Embryonic facial prominence (tissue), 1 donor: ENCODE results near the gene RHOC.

Experiments
- DNase-seq: peaks from one replicate; pipeline ENCODE4 v3.0.0-alpha.2; 2016; ENCODE audit errors: extremely low spot score

The RHOC gene

DNA sequence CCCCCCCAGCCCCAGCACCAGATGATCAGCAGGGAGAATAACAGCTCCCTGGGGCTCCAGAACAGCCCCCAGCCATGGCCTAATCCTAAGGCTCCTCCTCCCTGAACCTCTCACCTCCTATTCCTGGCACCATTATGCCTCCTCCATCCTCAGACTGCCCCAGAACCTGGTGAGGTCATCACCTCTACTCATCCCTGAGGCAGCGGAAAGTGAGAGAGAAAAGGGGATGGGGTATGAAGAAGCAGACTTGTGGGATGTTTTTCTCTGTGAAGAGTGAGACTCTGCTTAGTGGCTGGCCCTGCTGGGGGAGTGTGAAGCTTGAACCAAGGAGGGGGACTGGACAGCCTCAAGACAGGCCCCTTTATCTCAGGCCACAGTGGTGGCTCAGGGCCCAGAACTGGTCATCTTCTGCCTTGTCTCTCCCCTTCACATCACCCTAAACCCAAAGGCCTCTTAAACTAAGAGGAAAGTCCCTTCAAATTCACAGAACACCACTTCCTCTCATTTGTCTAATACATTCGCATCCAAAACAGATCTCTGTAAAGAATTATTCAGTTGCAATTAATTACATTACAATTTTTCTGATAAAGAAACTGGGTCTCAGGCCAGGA, 10.4 kb upstream of the RHOC start:
- no peak for DNase-seq

DNA sequence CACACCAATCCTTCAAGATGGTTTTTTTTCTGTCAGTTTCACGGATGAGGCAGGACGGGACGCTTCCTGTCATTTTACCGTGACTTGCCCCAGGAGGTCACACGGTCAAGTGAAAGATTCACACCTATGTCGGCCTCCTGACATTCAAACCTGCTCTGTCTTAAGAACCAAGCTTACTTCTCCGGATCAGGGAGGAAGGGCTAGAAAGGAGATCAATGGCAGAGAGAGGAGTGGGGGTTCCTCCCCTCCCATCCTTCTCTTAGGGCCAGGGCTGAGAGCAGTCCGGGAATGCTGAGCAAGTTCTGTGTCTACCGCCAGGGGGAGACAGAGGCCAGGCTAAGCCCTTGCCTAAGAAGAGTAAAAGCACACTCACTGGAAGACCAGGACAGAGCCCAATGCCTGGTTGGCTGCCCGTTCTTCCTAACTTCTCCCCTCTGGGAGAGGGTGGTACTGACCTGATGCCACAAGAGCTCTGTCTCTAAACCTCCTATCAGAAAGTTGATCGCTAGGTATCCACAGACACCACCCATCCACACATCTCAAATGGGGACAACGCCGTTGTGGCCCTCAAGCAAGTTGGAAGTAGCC, 9.3 kb upstream of the RHOC start:
- peak; percentile 84 for DNase-seq

DNA sequence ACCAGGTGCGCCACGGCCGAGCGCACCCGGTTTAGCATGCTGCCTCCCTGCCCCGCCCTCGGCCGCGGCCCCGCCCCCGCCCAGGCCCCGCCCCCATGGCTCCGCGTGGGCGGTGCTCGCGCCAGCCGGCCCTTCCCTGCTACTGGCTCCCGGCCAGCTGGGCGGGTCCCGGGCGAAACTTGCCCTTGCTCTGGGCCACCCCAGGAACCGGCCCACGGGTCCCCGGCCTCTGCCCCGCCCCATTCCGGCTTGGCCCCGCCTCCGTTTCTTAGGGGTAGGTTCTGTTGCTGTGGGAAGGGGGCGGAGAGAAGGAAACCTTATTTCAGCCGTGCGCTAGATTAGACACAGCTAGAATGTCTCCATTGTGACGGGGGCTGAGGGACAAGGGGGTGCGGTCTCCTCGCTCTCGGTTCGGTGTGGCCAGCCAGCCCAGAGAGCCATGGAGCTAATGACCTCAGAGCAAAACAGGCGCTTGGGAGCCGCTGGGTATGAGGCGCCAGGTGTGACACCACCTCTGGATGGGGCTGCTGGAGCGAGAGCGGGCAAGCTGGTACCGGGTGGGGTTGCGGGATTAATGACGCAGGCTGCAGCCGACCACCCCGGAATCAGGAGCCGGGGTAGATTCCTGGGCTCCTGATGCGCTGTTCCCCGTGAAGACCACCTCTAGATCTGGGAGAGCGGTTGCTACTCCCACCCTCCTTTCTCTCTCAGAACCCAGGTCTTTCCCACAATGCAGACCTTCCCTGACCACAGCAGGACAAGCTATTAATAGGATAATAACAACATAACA, 8.5 kb upstream of the RHOC start, which contains the start of gene PPM1J:
PPM1J (minus strand) TSS at position 69 of the 790 bp plus-strand sequence; CDS start at position 38, 31 bp downstream.
- DNase-seq, result no peak

DNA sequence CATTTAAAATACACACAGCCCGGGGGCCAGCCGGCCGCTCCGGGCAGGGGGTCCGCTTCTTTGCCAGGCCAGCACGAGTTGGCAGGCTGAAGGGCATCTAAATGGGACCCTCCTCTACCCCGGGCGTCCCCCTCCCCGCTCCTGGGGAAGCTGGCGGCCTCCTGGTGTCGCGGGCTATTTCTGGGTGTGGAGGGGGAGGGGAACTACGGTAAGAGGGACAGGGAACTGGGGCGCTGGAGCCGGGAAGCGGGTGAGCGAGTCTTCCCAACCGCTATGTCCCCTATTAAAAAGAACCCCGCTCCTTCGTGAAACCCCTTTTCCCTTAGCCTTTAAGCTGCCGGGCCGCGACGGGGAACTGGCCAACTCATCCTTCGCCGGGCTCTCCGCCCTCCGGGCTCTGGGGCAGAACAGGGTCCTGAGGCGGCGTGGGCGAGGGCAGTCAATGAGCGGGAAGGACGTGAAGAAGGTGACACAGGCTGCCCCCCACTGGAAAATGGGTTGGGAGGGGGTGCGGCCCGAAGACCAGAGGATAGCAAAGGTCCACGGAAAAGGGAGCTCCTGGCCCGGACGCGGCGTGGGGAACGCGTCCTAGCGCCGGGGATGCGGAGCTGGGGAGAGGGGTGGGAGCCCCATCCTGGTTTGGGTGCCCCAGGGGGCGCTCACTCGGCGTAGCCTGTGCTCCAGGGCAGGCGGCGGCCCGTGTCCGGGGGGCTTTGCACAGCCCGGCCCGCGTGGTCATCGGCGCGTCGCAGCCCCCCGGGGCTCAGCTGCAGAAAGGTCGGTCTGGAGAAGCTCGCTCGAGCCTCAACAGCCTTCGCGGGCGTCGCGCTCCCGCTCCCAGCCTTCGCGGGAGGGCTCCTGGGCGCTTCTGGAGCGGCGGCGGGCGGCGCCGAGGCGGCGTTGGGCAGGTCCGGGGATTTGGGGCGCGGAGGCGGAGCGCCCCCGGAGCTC, 7.7 kb upstream of the RHOC start:
- no peak for DNase-seq

DNA sequence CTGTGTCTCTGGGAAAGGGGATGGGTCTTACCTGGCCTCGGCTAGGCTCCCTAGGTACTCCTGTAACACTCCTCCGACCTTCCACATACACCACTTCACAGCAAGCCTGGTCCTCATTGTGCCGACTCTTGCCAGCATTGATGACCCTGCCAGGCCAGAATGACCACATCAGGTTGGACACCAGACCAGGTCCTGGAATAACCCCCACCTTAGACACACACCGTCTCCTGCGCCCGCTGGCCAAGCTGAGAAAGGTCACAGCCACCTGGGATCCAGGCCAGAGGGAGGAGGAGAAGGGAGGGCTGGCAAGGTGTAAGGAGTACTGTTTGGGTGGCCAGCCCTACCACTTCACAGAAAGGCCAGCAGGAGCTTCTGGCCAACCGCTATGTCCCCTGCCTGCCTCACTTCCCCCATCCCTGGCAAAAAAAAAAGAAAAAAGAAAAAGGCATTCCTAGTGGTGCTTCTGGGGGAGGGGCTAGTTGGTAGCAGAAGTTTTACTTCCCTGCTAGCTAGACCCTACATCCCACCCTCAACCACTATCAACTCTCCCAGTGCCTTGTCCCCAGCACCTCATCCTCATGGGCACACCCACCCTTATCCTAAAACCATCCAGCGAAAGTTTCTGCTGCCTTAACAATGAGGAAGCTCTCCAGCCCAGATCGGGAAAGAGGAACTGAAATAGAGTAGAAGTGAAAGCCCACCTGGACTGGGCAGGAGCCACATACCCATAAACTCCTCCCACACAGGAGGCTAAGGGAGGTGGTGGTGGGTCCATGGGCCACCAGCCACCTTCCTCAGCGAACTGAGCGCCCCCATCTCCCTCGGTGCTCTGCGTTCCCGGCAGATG, 6.8 kb upstream of the RHOC start:
- DNase-seq, result no peak

- no peak for DNase-seq
Observed at GRCh38 chr1:112712701-112713128, 5.8 kb upstream of the RHOC start.

DNA sequence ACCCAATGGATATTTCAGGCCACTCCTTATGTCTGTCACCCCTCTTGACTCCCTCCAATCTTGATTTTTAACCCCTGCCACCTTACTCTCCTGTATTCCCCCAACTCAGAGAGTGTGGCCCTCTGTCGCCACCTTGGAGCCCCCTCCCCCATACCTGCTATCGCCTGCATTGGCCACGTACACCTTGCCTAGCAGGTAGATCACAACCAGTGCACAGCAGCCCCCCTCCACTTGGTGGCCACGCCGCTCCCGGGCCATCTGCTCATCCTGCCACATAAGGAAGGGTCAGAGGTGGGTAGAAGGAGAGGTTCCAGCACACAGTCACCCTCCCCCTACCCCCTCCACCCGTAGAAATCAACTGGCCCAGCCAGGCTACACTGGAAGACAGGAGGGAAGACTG, 5.3 kb upstream of the RHOC start:
- DNase-seq, result no peak

DNA sequence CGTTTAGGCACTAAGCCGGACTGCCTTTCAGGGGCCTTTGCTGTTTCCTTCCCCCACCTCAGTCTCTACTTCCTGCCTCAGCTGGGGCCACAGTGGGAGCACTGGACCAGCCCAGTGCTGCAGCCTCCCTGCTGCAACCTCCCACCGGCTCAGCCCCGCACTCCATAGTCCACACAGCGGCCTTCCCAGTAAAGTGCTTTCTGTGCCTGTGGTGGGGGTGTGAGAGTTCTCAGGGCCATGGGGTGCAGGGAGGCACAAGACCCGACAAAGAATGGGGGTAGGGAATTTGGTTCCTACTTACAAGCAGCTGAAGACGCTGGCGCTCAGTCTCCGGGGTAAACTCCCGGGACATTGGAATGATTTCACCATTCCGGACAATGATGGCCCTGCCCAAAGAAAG, 4.7 kb upstream of the RHOC start:
- DNase-seq, result no peak

- DNase-seq, result no peak
Observed at GRCh38 chr1:112711041-112711440, 4.1 kb upstream of the RHOC start.

DNA sequence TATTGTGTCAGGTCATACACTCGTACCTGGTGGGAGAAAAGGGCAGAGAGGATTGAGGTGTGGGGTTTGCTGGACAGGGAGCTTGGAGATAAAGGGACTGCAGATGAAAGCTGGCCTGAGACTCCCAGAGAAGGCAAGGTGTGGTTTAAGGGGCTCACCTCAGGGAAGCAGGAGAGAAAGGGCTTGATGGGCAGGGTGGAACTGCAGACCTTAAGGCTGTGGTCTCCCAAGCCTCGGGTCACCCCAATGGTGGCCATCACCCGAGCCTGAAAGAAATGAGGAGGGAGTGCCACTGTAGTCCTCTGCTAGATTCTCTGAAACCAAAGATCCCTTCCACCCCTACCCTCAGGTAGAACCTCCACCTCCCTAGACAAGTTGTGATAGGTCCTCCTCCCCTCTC, 3.7 kb upstream of the RHOC start:
- no peak for DNase-seq

DNA sequence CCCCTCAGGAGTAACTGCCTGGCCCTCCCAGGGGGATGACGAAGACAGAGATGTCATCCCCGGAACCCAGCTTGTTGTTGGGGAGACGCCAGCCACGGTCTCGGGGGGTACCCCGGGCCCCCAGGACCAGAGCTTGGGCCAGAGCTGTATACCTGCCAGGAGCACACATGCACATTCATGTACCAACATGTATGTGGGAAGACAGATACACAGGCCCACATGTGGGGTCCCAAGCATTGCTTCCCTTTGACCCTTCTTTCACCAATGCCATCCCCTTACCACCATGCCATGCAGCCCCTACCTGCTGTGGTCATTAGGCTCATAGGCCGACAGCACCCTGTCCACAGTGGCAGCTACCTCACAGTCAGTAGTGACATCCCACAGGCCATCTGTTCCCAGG, 3.2 kb upstream of the RHOC start:
- no peak for DNase-seq

GRCh38 chr1:112708489-112708888, 1.6 kb upstream of the RHOC start:
- DNase-seq, result no peak

GRCh38 chr1:112708002-112708448, 1.1 kb upstream of the RHOC start:
- DNase-seq, result no peak

- DNase-seq, result peak; percentile 65
Observed at GRCh38 chr1:112707221-112708001, 484 bp upstream of the RHOC start.

DNA sequence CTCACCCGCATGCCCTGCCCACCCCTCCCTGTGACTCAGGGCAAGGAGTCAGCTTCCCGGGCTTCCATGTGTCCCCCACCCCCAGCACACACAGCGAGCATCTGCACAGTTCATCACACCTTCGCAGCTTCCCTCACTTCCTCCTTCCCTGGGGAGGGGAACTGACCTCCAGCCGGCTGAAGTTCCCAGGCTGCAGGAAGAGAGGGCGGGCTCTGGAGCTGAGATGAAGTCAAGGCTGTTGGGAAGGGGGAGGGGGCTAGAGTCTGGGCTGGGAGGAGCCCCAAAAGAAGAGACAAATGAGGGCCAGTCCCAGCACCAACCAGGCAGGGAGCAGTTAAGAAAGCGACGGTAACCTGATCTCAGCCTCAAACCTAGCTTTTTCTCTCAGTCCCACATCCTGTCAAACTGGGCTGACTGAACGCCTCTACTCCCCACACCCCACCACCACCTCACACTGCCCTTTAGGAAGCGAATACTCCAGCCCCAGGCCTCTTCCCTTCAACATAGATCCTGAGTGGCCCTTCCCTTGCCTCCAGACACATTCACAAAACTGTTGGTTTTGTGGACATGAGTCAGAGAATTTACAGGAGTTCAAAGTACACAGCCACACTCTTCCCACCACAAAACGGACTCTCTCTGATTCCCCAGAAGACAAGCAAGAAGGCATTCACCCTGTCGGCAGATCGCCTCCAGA, 1.8 kb downstream of the RHOC start:
- DNase-seq, result peak; percentile 87

DNA sequence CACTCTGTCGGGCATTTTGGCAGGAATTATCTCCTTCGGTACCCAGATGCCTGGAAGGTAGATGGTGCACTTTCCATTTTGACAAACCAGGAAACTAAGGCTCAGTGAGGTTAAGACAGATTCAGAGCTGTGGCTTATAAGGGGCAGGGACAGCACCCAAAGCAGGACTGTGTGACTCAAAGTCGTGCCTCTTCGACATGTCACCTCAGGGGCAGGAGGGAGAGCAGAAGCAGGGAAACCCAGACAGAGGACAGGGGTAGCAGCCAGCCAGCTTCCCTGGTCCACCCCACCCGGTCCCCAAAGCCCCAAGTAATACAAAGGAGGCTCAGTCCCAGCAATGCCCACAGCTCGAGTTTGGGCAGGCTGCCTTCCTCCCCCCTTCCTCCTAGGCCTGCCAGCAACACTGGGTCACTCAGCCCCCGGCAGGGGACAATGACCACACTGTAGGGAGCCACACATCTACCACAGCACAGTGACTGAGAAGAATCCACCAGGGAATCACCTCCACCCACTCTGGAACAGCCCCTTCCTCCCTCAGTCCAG, 2.5 kb downstream of the RHOC start:
- no peak for DNase-seq

DNA sequence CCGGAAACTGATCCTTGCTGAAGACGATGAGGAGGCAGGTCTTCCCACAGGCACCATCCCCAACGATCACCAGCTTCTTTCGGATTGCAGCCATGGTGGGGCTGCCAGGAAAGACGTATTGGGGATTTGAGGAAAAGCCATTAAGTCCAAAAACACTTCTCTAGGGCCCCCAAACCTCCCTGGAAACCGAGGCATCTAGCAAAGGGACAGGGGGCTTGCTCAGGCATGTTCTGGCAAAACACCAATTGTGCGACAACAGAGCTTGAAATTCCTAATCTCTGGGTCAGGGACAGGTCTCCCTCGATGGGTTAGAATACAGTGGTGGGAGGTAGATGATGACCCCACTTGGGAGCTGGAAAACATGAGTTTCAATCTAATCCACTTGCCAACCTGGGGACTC, 3.2 kb downstream of the RHOC start:
- DNase-seq, result no peak

GRCh38 chr1:112702420-112703261, 4.3 kb downstream of the RHOC start:
- DNase-seq, result no peak
